DND-41 (cell line): ENCODE measurements around the gene FLT3.

Source experiments
- CTCF ChIP-seq: IDR thresholded peaks from 2 replicates; pipeline ENCODE4 v1.5.1; 2012; ENCODE audit warnings: borderline replicate concordance, low read length, moderate library complexity, mild to moderate bottlenecking; ENCODE audit not compliant: poor library complexity, severe bottlenecking; ENCODE audit errors: extremely low read depth
- EZH2 ChIP-seq: IDR thresholded peaks from 3 replicates; pipeline ENCODE4 v1.6.1; 2012; ENCODE audit warnings: borderline replicate concordance, low read depth, mild to moderate bottlenecking, moderate library complexity, low read length, inconsistent platforms; ENCODE audit not compliant: severe bottlenecking

GRCh38 chr13:27981006-27981708 is 119.2 kb downstream of the FLT3 start:
- TF ChIP-seq EZH2 (no peak), CTCF (no peak)
